ENCODE results near the gene TRPM3. TPM values are rescaled to one million over a fixed set of nuclear protein-coding genes. Genes with fewer than 3 reads are reported as not detected.

The TRPM3 gene
- total and polyA plus RNA-seq, 7 experiments from 2014 or later: not detected

GRCh38 chr9:70901013-70901412 lies 220.4 kb downstream of the TRPM3 start:
- ATAC-seq (no peak), DNase-seq (no peak)
- Mint-ChIP-seq H3K4me3 (no peak overlapping the region), H3K36me3 (no peaks in the 10 kb centered on the region), H3K27me3 (peaks cover 0 to 14% (median 0%) of the 10 kb centered on the region in 5 donors), H3K4me1 (peaks cover 0 to 2% (median 0%) of the 10 kb centered on the region in 7 donors), H3K27ac (no peak overlapping the region), H3K9me3 (no peaks in the 10 kb centered on the region)
- Histone ChIP-seq H3K4me3 (ENCODE audit: low read length) (no peak overlapping the region), H3K9me3 (ENCODE audit: control insufficient read depth in 2 of 3, low read length in 3 of 3) (no peaks in the 10 kb centered on the region), H3K4me1 (ENCODE audit: control insufficient read depth in 2 of 2, insufficient read depth in 2 of 2, low read length in 2 of 2) (no peaks in the 10 kb centered on the region), H3K27ac (ENCODE audit: low read depth, low read length) (no peak overlapping the region), H3K36me3 (ENCODE audit: control insufficient read depth in 2 of 3, insufficient read depth in 3 of 3, low read length in 3 of 3) (no peaks in the 10 kb centered on the region), H3K27me3 (ENCODE audit: control insufficient read depth in 2 of 2, insufficient read depth in 2 of 2, low read length in 2 of 2) (no peaks in the 10 kb centered on the region)
- ChIA-PET CTCF (no interaction called here), POLR2A (no interaction called here)
- intact Hi-C loops (cut with micrococcal nuclease): no loop called here

- no peaks in the 10 kb centered on the region for H3K4me1 Mint-ChIP-seq
- H3K27ac Mint-ChIP-seq: no peak overlapping the region
- no peak overlapping the region for H3K4me3 ChIP-seq (ENCODE audit: low read length)
- H3K9me3 Mint-ChIP-seq: no peaks in the 10 kb centered on the region
- CTCF ChIA-PET: no interaction called here
- ATAC-seq (no peak), DNase-seq (no peak)
- POLR2A ChIA-PET: no interaction called here
- H3K36me3 Mint-ChIP-seq: no peaks in the 10 kb centered on the region
- no peak overlapping the region for H3K27ac ChIP-seq (ENCODE audit: low read depth, low read length)
- H3K36me3 ChIP-seq (ENCODE audit: control insufficient read depth in 2 of 3, insufficient read depth in 3 of 3, low read length in 3 of 3): no peaks in the 10 kb centered on the region
- H3K27me3 Mint-ChIP-seq: peaks cover 0 to 7% (median 2%) of the 10 kb centered on the region in 5 donors
- H3K4me1 ChIP-seq (ENCODE audit: control insufficient read depth in 2 of 2, insufficient read depth in 2 of 2, low read length in 2 of 2): no peaks in the 10 kb centered on the region
- H3K4me3 Mint-ChIP-seq: no peak overlapping the region
- H3K27me3 ChIP-seq (ENCODE audit: control insufficient read depth in 2 of 2, insufficient read depth in 2 of 2, low read length in 2 of 2): no peaks in the 10 kb centered on the region
- intact Hi-C loops (cut with micrococcal nuclease): no loop called here
- no peaks in the 10 kb centered on the region for H3K9me3 ChIP-seq (ENCODE audit: control insufficient read depth in 2 of 3, low read length in 3 of 3)
Measured at GRCh38 chr9:70893580-70894122, 227.8 kb downstream of the TRPM3 start.

GRCh38 chr9:70888471-70888870 lies 232.9 kb downstream of the TRPM3 start:
- ChIA-PET CTCF (no interaction called here), POLR2A (no interaction called here)
- no peak overlapping the region for H3K27ac ChIP-seq (ENCODE audit: low read depth, low read length)
- no peaks in the 10 kb centered on the region for H3K36me3 ChIP-seq (ENCODE audit: control insufficient read depth in 2 of 3, insufficient read depth in 3 of 3, low read length in 3 of 3)
- Mint-ChIP-seq H3K4me1 (no peaks in the 10 kb centered on the region), H3K27me3 (peaks cover 0 to 14% (median 6%) of the 10 kb centered on the region in 5 donors), H3K36me3 (no peaks in the 10 kb centered on the region), H3K4me3 (no peak overlapping the region), H3K27ac (no peak overlapping the region), H3K9me3 (peaks cover 0 to 3% (median 0%) of the 10 kb centered on the region in 11 donors)
- DNase-seq: no peak
- no peaks in the 10 kb centered on the region for H3K9me3 ChIP-seq (ENCODE audit: control insufficient read depth in 2 of 3, low read length in 3 of 3)
- intact Hi-C loops (cut with micrococcal nuclease): no loop called here
- H3K4me3 ChIP-seq (ENCODE audit: low read length): no peak overlapping the region
- no peaks in the 10 kb centered on the region for H3K4me1 ChIP-seq (ENCODE audit: control insufficient read depth in 2 of 2, insufficient read depth in 2 of 2, low read length in 2 of 2)
- no peak for ATAC-seq
- H3K27me3 ChIP-seq (ENCODE audit: control insufficient read depth in 2 of 2, insufficient read depth in 2 of 2, low read length in 2 of 2): no peaks in the 10 kb centered on the region

DNA sequence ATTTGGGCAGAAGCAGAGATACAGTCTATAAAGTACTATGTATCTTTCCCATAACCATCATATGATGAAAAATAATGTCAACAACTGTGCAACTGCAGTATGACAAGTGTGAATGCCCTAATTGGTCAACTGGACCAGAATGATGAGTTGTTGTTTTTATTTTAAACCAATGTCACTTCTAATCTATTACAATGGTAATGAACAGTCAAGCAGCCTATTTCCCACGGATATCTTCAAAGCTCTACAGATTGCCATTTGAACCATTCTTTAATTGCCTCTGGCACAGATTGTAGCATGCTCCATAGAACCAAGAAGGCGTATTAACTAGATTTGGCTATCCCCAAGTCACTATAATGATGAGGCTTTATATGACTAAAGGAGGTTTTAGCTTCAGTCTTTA lies 233.6 kb downstream of the TRPM3 start:
- no peaks in the 10 kb centered on the region for H3K36me3 Mint-ChIP-seq
- CTCF ChIA-PET: no interaction called here

DNA sequence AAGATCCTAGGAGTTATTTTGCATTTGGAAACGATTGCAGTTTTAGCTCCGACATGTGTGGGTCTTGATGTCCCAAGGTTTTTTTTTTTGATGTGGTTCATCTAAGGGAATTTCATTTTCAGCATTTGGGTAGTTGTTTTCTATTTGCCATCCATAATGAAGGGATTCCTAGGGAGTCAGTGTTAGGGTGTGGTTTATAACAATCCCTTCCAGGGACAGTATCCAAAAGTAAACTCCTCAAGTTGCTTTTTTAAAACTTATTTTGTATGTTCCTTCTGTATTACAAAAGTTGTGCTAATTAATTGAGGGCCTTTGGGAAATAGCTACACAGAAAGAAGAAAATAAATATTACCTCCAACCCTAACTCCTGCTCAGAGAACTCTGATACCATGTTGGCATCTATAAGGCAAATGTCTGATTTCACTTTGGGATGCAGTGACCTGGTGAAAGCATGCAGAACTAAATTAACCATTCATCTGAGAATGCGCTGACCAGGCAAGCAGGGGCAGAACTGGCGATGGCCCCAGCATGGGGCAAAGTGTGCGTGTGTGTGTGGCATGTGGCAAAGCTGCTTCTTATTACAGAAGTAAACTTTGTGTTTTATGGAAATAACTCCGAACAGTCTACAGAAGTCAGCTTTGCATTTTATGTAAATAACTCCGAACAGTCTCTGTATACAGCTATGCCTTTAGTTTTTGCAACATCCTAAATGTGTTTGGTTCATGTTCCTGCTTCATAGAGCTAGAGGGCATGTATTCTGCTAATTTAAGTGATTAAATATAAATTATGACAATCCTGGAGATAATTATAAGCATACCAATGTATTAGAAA lies 237.2 kb downstream of the TRPM3 start:
- H3K4me3 ChIP-seq (ENCODE audit: low read length): no peak overlapping the region
- H3K27ac ChIP-seq (ENCODE audit: low read depth, low read length): no peak overlapping the region
- Mint-ChIP-seq H3K27ac (no peak overlapping the region), H3K4me3 (no peak overlapping the region), H3K4me1 (no peaks in the 10 kb centered on the region), H3K36me3 (no peaks in the 10 kb centered on the region), H3K27me3 (peaks cover 0 to 9% (median 6%) of the 10 kb centered on the region in 5 donors), H3K9me3 (peaks cover 0 to 3% (median 0%) of the 10 kb centered on the region in 11 donors)
- ATAC-seq: no peak
- no peaks in the 10 kb centered on the region for H3K4me1 ChIP-seq (ENCODE audit: control insufficient read depth in 2 of 2, insufficient read depth in 2 of 2, low read length in 2 of 2)
- H3K27me3 ChIP-seq (ENCODE audit: control insufficient read depth in 2 of 2, insufficient read depth in 2 of 2, low read length in 2 of 2): no peaks in the 10 kb centered on the region
- no peak for DNase-seq
- intact Hi-C loops (cut with micrococcal nuclease): no loop called here
- no peaks in the 10 kb centered on the region for H3K9me3 ChIP-seq (ENCODE audit: control insufficient read depth in 2 of 3, low read length in 3 of 3)
- POLR2A ChIA-PET: no interaction called here
- CTCF ChIA-PET: no interaction called here
- H3K36me3 ChIP-seq (ENCODE audit: control insufficient read depth in 2 of 3, insufficient read depth in 3 of 3, low read length in 3 of 3): no peaks in the 10 kb centered on the region

More for the DNA sequence above, 233.6 kb downstream of the TRPM3 start:
- no peak overlapping the region for H3K4me3 ChIP-seq (ENCODE audit: low read length)
- ATAC-seq: no peak
- no peaks in the 10 kb centered on the region for H3K4me1 ChIP-seq (ENCODE audit: control insufficient read depth in 2 of 2, insufficient read depth in 2 of 2, low read length in 2 of 2)
- DNase-seq: no peak
- H3K27ac ChIP-seq (ENCODE audit: low read depth, low read length): no peak overlapping the region
- H3K9me3 ChIP-seq (ENCODE audit: control insufficient read depth in 2 of 3, low read length in 3 of 3): no peaks in the 10 kb centered on the region
- Mint-ChIP-seq H3K4me1 (no peaks in the 10 kb centered on the region), H3K4me3 (no peak overlapping the region), H3K27me3 (peaks cover 0 to 14% (median 6%) of the 10 kb centered on the region in 5 donors), H3K27ac (no peak overlapping the region), H3K9me3 (peaks cover 0 to 3% (median 0%) of the 10 kb centered on the region in 11 donors)
- intact Hi-C loops (cut with micrococcal nuclease): no loop called here
- POLR2A ChIA-PET: no interaction called here
- no peaks in the 10 kb centered on the region for H3K27me3 ChIP-seq (ENCODE audit: control insufficient read depth in 2 of 2, insufficient read depth in 2 of 2, low read length in 2 of 2)
- H3K36me3 ChIP-seq (ENCODE audit: control insufficient read depth in 2 of 3, insufficient read depth in 3 of 3, low read length in 3 of 3): no peaks in the 10 kb centered on the region

DNA sequence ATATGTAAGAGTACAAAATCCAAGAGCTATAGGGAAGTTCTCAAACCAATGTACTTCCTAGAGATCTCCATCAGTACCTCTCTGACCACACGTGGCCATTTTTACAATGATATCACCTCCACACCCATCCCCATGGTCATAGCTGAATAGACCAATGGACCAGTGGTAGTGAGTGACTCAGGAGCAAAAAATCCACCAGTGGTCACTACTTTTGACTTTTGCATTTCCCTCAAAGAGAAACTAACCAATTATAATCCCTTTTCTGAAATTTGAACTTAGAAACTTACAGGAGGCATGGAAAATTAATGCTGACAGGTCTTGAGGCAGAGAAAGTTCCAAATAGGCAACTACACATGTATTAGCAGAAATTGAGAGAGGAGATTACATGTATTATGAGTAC lies 238.4 kb downstream of the TRPM3 start:
- peaks cover 0 to 3% (median 0%) of the 10 kb centered on the region in 11 donors for H3K9me3 Mint-ChIP-seq
- ChIA-PET CTCF (no interaction called here), POLR2A (no interaction called here)
- Histone ChIP-seq H3K36me3 (ENCODE audit: control insufficient read depth in 2 of 3, insufficient read depth in 3 of 3, low read length in 3 of 3) (no peaks in the 10 kb centered on the region), H3K4me3 (ENCODE audit: low read length) (no peak overlapping the region), H3K4me1 (ENCODE audit: control insufficient read depth in 2 of 2, insufficient read depth in 2 of 2, low read length in 2 of 2) (no peaks in the 10 kb centered on the region), H3K27me3 (ENCODE audit: control insufficient read depth in 2 of 2, insufficient read depth in 2 of 2, low read length in 2 of 2) (no peaks in the 10 kb centered on the region), H3K9me3 (ENCODE audit: control insufficient read depth in 2 of 3, low read length in 3 of 3) (no peaks in the 10 kb centered on the region), H3K27ac (ENCODE audit: low read depth, low read length) (no peak overlapping the region)
- no peak for ATAC-seq
- peaks cover 0 to 9% (median 4%) of the 10 kb centered on the region in 5 donors for H3K27me3 Mint-ChIP-seq
- no peaks in the 10 kb centered on the region for H3K36me3 Mint-ChIP-seq
- intact Hi-C loops (cut with micrococcal nuclease): no loop called here
- H3K4me1 Mint-ChIP-seq: no peaks in the 10 kb centered on the region
- H3K27ac Mint-ChIP-seq: no peak overlapping the region
- H3K4me3 Mint-ChIP-seq: no peak overlapping the region
- DNase-seq: no peak

DNA sequence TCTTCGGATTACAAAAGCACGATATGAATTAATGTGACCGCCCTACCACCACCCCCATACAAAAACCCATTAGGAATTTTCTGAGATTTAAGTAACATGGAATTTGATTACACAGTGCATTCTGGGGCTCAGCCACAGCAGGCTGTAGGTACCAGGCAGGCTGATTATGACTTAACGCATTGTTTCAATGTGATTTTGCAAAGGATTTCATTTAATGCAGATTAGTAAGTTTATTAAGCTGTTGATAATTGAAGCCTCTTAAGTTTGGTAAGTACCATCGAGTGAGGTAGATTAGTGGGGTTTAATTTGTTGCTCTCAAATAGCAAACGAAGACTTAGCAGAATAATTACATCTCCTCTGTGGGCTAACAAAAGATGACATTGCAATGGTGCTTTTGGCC lies 240.1 kb downstream of the TRPM3 start:
- Mint-ChIP-seq H3K36me3 (no peaks in the 10 kb centered on the region), H3K4me1 (no peaks in the 10 kb centered on the region), H3K9me3 (peaks cover 0 to 3% (median 0%) of the 10 kb centered on the region in 11 donors), H3K27me3 (peaks cover 0 to 12% (median 0%) of the 10 kb centered on the region in 5 donors), H3K4me3 (no peak overlapping the region), H3K27ac (no peak overlapping the region)
- H3K27ac ChIP-seq (ENCODE audit: low read depth, low read length): no peak overlapping the region
- H3K36me3 ChIP-seq (ENCODE audit: control insufficient read depth in 2 of 3, insufficient read depth in 3 of 3, low read length in 3 of 3): no peaks in the 10 kb centered on the region
- POLR2A ChIA-PET: no interaction called here
- no peaks in the 10 kb centered on the region for H3K27me3 ChIP-seq (ENCODE audit: control insufficient read depth in 2 of 2, insufficient read depth in 2 of 2, low read length in 2 of 2)
- no peaks in the 10 kb centered on the region for H3K9me3 ChIP-seq (ENCODE audit: control insufficient read depth in 2 of 3, low read length in 3 of 3)
- H3K4me3 ChIP-seq (ENCODE audit: low read length): no peak overlapping the region
- no peak for ATAC-seq
- intact Hi-C loops (cut with micrococcal nuclease): no loop called here
- no peak for DNase-seq
- no peaks in the 10 kb centered on the region for H3K4me1 ChIP-seq (ENCODE audit: control insufficient read depth in 2 of 2, insufficient read depth in 2 of 2, low read length in 2 of 2)
- CTCF ChIA-PET: no interaction called here
